ENCODE measurements around the gene ZNF12.

Gene ZNF12

DNA sequence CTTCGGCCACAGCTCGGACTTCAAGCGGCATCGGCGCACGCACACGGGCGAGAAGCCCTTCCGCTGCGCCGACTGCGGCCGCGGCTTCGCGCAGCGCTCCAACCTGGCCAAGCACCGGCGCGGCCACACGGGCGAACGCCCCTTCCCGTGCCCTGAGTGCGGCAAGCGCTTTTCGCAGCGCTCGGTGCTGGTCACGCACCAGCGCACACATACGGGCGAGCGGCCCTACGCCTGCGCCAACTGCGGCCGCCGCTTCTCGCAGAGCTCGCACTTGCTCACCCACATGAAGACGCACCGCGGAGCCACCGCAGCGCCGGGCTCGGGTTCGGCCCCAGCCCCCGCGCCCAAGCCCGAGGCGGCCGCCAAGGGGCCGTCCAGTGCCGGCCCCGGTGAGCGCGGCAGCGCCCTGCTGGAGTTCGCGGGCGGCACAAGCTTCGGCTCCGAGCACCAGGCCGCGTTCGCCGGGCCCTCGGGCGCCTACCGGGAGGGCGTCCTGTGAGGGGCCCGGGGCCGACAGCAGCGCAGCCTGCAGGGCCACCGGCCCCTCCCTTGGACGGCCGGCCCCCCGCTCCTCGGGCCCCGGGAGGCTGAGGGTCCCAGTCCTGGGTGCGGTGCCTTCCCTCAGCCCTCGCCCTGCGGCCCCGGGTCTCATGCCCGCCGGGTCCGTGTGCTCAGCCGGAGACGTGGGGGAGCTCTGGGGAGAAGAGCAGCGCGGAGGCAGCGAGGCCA lies 52.5 kb downstream of the ZNF12 start:
- Histone ChIP-seq H2AFZ (ENCODE audit: low read length, unreplicated experiment) (no peak overlapping the region), H3K27ac (ENCODE audit: low read depth, low read length) (no peak overlapping the region), H3K4me3 (ENCODE audit: low read depth, low read length) (no peak overlapping the region), H3K79me2 (ENCODE audit: control insufficient read depth, insufficient read depth, low read length, unreplicated experiment) (no peaks in the 10 kb centered on the region), H3K36me3 (ENCODE audit: insufficient read depth, low read length) (peaks cover 30% of the 10 kb centered on the region; the same call in 1 of the 2 replicates), H3K27me3 (ENCODE audit: insufficient read depth, low read length) (no peaks in the 10 kb centered on the region), H3K4me1 (ENCODE audit: control insufficient read depth, insufficient read depth, low read length, unreplicated experiment) (no peaks in the 10 kb centered on the region)

GRCh38 chr7:6653071-6654003 lies 53.4 kb downstream of the ZNF12 start:
- Histone ChIP-seq H2AFZ (ENCODE audit: low read length, unreplicated experiment) (no peak overlapping the region), H3K27me3 (ENCODE audit: insufficient read depth, low read length) (no peaks in the 10 kb centered on the region), H3K4me1 (ENCODE audit: control insufficient read depth, insufficient read depth, low read length, unreplicated experiment) (no peaks in the 10 kb centered on the region), H3K36me3 (ENCODE audit: insufficient read depth, low read length) (peaks cover 33% of the 10 kb centered on the region; the same call in 1 of the 2 replicates), H3K27ac (ENCODE audit: low read depth, low read length) (no peak overlapping the region), H3K79me2 (ENCODE audit: control insufficient read depth, insufficient read depth, low read length, unreplicated experiment) (no peaks in the 10 kb centered on the region), H3K4me3 (ENCODE audit: low read depth, low read length) (no peak overlapping the region)

DNA sequence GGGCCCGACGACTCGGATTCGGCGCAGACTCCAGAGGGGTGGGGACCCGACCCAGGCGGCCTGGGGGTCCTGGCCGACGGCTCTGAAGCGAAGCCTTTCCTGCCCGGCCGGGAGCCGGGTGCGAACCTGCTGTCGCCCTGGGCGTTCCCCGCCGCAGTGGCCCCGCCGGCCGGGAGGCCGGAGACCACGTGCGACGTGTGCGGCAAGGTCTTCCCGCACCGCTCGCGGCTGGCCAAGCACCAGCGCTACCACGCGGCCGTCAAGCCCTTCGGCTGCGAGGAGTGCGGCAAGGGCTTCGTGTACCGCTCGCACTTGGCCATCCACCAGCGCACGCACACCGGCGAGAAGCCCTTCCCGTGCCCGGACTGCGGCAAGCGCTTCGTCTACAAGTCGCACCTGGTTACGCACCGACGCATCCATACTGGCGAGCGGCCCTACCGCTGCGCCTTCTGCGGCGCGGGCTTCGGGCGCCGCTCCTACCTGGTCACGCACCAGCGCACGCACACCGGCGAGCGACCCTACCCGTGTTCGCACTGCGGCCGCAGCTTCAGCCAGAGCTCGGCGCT lies 54.2 kb downstream of the ZNF12 start:
- no peaks in the 10 kb centered on the region for H3K27me3 ChIP-seq (ENCODE audit: insufficient read depth, low read length)
- H3K4me1 ChIP-seq (ENCODE audit: control insufficient read depth, insufficient read depth, low read length, unreplicated experiment) = no peaks in the 10 kb centered on the region
- no peak overlapping the region for H3K27ac ChIP-seq (ENCODE audit: low read depth, low read length)
- H3K4me3 ChIP-seq (ENCODE audit: low read depth, low read length) = no peak overlapping the region
- H3K36me3 ChIP-seq (ENCODE audit: insufficient read depth, low read length) = peaks cover 35% of the 10 kb centered on the region; the same call in 1 of the 2 replicates
- no peak overlapping the region for H2AFZ ChIP-seq (ENCODE audit: low read length, unreplicated experiment)
- H3K79me2 ChIP-seq (ENCODE audit: control insufficient read depth, insufficient read depth, low read length, unreplicated experiment) = no peaks in the 10 kb centered on the region

- Histone ChIP-seq H3K27me3 (ENCODE audit: insufficient read depth, low read length) (no peaks in the 10 kb centered on the region), H2AFZ (ENCODE audit: low read length, unreplicated experiment) (no peak overlapping the region), H3K27ac (ENCODE audit: low read depth, low read length) (no peak overlapping the region), H3K36me3 (ENCODE audit: insufficient read depth, low read length) (peaks cover 35% of the 10 kb centered on the region; the same call in 1 of the 2 replicates), H3K4me1 (ENCODE audit: control insufficient read depth, insufficient read depth, low read length, unreplicated experiment) (no peaks in the 10 kb centered on the region), H3K79me2 (ENCODE audit: control insufficient read depth, insufficient read depth, low read length, unreplicated experiment) (no peaks in the 10 kb centered on the region), H3K4me3 (ENCODE audit: low read depth, low read length) (no peak overlapping the region)
Measured at GRCh38 chr7:6651851-6652445, 54.8 kb downstream of the ZNF12 start.

DNA sequence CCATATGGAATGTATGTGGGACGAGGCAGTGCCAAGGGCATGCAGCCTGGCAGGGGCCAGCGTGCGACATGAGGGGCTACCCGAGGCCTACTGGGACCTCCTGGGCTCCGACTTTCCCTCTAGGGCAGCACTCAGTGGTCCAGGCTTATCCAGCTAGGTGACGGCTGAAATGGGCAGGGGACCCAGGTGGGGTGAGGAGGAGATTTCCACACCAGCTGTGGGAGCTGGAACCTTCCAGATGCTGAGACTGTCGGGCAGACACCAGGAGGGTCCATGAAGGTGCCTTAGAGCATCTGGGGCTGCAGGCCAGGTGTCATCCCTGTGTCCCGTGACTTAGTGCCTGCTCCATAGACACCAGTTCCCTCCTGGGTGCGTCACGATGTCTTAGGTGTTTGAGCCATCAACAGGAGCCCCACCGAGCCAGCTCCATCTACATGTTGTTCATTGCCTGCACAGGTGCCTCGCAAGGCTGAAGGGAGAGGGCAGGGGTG lies 56.2 kb downstream of the ZNF12 start:
- Histone ChIP-seq H3K4me3 (ENCODE audit: low read depth, low read length) (no peak overlapping the region), H2AFZ (ENCODE audit: low read length, unreplicated experiment) (no peak overlapping the region), H3K27me3 (ENCODE audit: insufficient read depth, low read length) (no peaks in the 10 kb centered on the region), H3K27ac (ENCODE audit: low read depth, low read length) (no peak overlapping the region), H3K4me1 (ENCODE audit: control insufficient read depth, insufficient read depth, low read length, unreplicated experiment) (no peaks in the 10 kb centered on the region), H3K79me2 (ENCODE audit: control insufficient read depth, insufficient read depth, low read length, unreplicated experiment) (no peaks in the 10 kb centered on the region), H3K36me3 (ENCODE audit: insufficient read depth, low read length) (peaks cover 35% of the 10 kb centered on the region; the same call in 1 of the 2 replicates)

- no peaks in the 10 kb centered on the region for H3K79me2 ChIP-seq (ENCODE audit: control insufficient read depth, insufficient read depth, low read length, unreplicated experiment)
- no peaks in the 10 kb centered on the region for H3K4me1 ChIP-seq (ENCODE audit: control insufficient read depth, insufficient read depth, low read length, unreplicated experiment)
Measured at GRCh38 chr7:6650086-6650485, 56.7 kb downstream of the ZNF12 start.

DNA sequence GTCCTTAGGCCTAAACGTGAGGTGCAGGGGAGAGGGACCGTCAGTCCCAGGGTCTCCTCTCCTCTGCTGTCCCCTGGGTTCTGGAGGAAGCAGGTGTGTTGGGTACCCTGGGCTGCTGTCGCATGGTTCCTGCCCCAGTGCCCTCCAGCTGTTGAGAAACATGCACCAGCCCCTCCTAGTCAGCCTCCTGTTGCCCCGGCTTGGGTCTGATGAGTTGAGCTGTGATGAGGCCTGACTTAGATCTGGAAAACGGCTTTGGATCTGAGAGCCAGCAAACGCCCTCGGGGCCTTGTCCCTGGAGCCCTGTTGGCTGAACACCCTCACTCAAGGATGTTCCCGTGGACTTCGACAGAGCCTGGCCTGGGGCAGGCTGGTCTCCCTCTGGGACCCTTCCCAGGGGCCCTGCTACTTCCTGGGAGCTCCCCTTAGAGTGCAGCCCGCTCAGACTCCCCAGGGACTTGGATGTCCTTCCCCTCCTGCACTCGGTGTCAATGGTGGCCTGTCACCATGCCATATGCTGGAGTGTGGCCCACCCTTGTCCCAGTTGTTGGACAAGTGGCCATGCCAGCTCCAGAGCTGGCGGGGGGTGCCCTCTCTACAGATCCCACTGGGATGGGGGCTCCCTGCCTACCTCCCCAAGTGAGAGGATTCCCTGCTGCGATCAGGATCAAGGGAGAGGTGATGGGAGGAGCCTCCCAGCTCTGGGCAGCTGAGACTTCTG lies 57.3 kb downstream of the ZNF12 start:
- no peak overlapping the region for H3K4me3 ChIP-seq (ENCODE audit: low read depth, low read length)
- H3K27me3 ChIP-seq (ENCODE audit: insufficient read depth, low read length) = no peaks in the 10 kb centered on the region
- no peaks in the 10 kb centered on the region for H3K79me2 ChIP-seq (ENCODE audit: control insufficient read depth, insufficient read depth, low read length, unreplicated experiment)
- no peak overlapping the region for H3K27ac ChIP-seq (ENCODE audit: low read depth, low read length)
- no peak overlapping the region for H2AFZ ChIP-seq (ENCODE audit: low read length, unreplicated experiment)
- H3K4me1 ChIP-seq (ENCODE audit: control insufficient read depth, insufficient read depth, low read length, unreplicated experiment) = no peaks in the 10 kb centered on the region
- H3K36me3 ChIP-seq (ENCODE audit: insufficient read depth, low read length) = peaks cover 27% of the 10 kb centered on the region; the same call in 1 of the 2 replicates

More at GRCh38 chr7:6650086-6650485, 56.7 kb downstream of the ZNF12 start:
- no peak overlapping the region for H3K27ac ChIP-seq (ENCODE audit: low read depth, low read length)
- no peak overlapping the region for H3K4me3 ChIP-seq (ENCODE audit: low read depth, low read length)
- no peak overlapping the region for H2AFZ ChIP-seq (ENCODE audit: low read length, unreplicated experiment)
- peaks cover 33% of the 10 kb centered on the region; the same call in 1 of the 2 replicates for H3K36me3 ChIP-seq (ENCODE audit: insufficient read depth, low read length)
- no peaks in the 10 kb centered on the region for H3K27me3 ChIP-seq (ENCODE audit: insufficient read depth, low read length)

DNA sequence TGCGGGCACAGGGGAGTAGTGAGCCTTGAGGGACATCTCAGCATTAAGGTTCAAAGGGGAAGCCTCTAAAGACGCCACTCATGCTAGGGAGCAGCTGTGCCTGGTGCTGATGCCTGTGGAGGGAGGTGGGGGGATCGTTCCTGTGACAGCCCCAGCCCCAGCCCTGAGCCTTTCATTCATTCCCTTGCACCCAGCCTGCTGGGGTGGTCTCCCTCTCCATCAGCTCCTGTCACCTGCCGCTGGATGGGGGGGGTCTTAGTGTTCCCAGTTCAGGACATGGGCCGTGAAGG lies 58.0 kb downstream of the ZNF12 start:
- no peak overlapping the region for H2AFZ ChIP-seq (ENCODE audit: low read length, unreplicated experiment)
- H3K27ac ChIP-seq (ENCODE audit: low read depth, low read length) = no peak overlapping the region
- peaks cover 27% of the 10 kb centered on the region; the same call in 1 of the 2 replicates for H3K36me3 ChIP-seq (ENCODE audit: insufficient read depth, low read length)
- H3K4me3 ChIP-seq (ENCODE audit: low read depth, low read length) = no peak overlapping the region
- H3K4me1 ChIP-seq (ENCODE audit: control insufficient read depth, insufficient read depth, low read length, unreplicated experiment) = no peaks in the 10 kb centered on the region
- no peaks in the 10 kb centered on the region for H3K27me3 ChIP-seq (ENCODE audit: insufficient read depth, low read length)
- no peaks in the 10 kb centered on the region for H3K79me2 ChIP-seq (ENCODE audit: control insufficient read depth, insufficient read depth, low read length, unreplicated experiment)

DNA sequence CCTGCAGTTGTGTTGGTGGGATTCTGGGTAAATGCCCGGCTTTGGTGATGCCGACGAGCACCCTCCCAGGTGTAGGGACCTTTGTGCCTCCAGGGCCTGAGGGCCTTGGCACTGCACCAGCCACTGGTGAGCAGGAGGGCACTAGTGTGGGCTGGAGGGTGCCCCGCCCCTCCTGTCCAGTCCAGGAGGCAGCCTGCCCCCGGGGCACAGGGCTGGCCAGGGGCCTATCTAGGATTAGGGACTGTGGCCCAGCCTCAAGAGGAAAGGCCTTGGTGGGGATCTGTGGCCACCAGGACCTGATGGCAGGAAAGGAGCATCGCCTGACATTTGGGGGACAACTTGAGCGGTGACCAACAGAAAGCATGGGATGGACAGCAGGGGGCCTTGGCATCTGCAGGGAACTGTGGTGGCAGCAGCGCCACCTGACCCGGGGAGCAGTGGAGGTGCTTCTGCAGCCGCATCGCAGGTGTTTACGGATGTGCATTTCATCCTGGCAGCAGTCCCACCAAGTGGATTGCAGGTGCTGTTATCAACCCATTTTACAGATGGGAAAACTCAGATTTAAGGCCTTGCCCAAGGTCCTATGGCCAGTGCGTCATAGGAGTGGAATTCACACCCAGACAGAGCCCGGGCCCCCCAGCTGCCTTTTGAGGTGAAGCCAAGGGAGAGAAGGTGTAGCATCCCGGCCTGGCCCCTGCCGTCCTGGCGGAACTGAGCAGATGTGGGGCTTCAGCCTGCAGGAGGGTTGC lies 58.5 kb downstream of the ZNF12 start:
- no peak overlapping the region for H2AFZ ChIP-seq (ENCODE audit: low read length, unreplicated experiment)
- no peaks in the 10 kb centered on the region for H3K27me3 ChIP-seq (ENCODE audit: insufficient read depth, low read length)
- no peaks in the 10 kb centered on the region for H3K4me1 ChIP-seq (ENCODE audit: control insufficient read depth, insufficient read depth, low read length, unreplicated experiment)
- H3K79me2 ChIP-seq (ENCODE audit: control insufficient read depth, insufficient read depth, low read length, unreplicated experiment) = no peaks in the 10 kb centered on the region
- H3K27ac ChIP-seq (ENCODE audit: low read depth, low read length) = no peak overlapping the region
- peaks cover 27% of the 10 kb centered on the region; the same call in 1 of the 2 replicates for H3K36me3 ChIP-seq (ENCODE audit: insufficient read depth, low read length)
- H3K4me3 ChIP-seq (ENCODE audit: low read depth, low read length) = no peak overlapping the region
